OCI-LY1 (cell line): Measurements from ENCODE around the gene CDH23.

Source experiments
- H2AFZ ChIP-seq: fragments of 200-600 bp; sonication (generic), shearing (Covaris generic); 2 replicates; pipeline ENCODE4 v1.6.0; 2014; ENCODE audit warnings: antibody characterized with exemption, mild to moderate bottlenecking, low read length
- H3F3A ChIP-seq: fragments of 200-600 bp; sonication (generic), shearing (Covaris generic); 2 replicates; pipeline ENCODE4 v1.6.0; 2014; ENCODE audit warnings: mild to moderate bottlenecking, antibody characterized with exemption, low read length, moderate library complexity; ENCODE audit not compliant: insufficient read depth
- H3K27ac ChIP-seq: fragments of 200-600 bp; sonication (generic); 2 replicates; pipeline ENCODE4 v1.5.1; 2014; ENCODE audit warnings: low read length, mixed run types, mild to moderate bottlenecking, low read depth; ENCODE audit not compliant: poor library complexity, severe bottlenecking
- H3K27me3 ChIP-seq: fragments of 200-600 bp; sonication (generic); 2 replicates; pipeline ENCODE4 v1.6.0; 2014; ENCODE audit warnings: antibody characterized with exemption, mild to moderate bottlenecking, low read length, moderate library complexity; ENCODE audit not compliant: insufficient read depth
- H3K36me3 ChIP-seq: fragments of 200-600 bp; sonication (generic); 2 replicates; pipeline ENCODE4 v1.6.1; 2014; ENCODE audit warnings: mild to moderate bottlenecking, antibody characterized with exemption, low read length, moderate library complexity, mixed read lengths; ENCODE audit not compliant: insufficient read depth
- H3K4me1 ChIP-seq: fragments of 200-600 bp; sonication (generic); 2 replicates; pipeline ENCODE4 v1.5.1; 2014; ENCODE audit warnings: mild to moderate bottlenecking, low read length, moderate library complexity; ENCODE audit not compliant: insufficient read depth, severe bottlenecking
- H3K4me2 ChIP-seq: fragments of 200-600 bp; sonication (generic), shearing (Covaris generic); 2 replicates; pipeline ENCODE4 v1.6.1; 2014; ENCODE audit warnings: low read length
- H3K4me3 ChIP-seq: fragments of 200-600 bp; sonication (generic); 2 replicates; pipeline ENCODE4 v1.5.1; 2014; ENCODE audit warnings: low read length, low read depth, mild to moderate bottlenecking, mixed read lengths; ENCODE audit not compliant: poor library complexity, severe bottlenecking
- H3K79me2 ChIP-seq: fragments of 200-600 bp; shearing (Covaris generic); 2 replicates; pipeline ENCODE4 v1.6.1; 2016; ENCODE audit warnings: mixed run types, low read length, mixed read lengths; ENCODE audit not compliant: insufficient read depth
- H3K9ac ChIP-seq: fragments of 200-600 bp; sonication (generic), shearing (Covaris generic); 2 replicates; pipeline ENCODE4 v1.6.1; 2014; ENCODE audit warnings: mild to moderate bottlenecking, low read length, mixed read lengths
- H3K9me2 ChIP-seq: fragments of 200-600 bp; sonication (generic), shearing (Covaris generic); 2 replicates; pipeline ENCODE4 v1.6.1; 2014; ENCODE audit warnings: low read depth, mild to moderate bottlenecking, low read length, mixed read lengths
- H3K9me3 ChIP-seq: fragments of 200-600 bp; shearing (Covaris generic); 2 replicates; pipeline ENCODE4 v1.6.1; 2014; ENCODE audit warnings: low read length, mixed read lengths
- H4K20me1 ChIP-seq: fragments of 200-600 bp; sonication (generic), shearing (Covaris generic); 2 replicates; pipeline ENCODE4 v1.6.0; 2016; ENCODE audit warnings: mild to moderate bottlenecking, low read length; ENCODE audit not compliant: insufficient read depth
- EZH2 ChIP-seq: fragments of 200-600 bp; sonication (generic), shearing (Covaris generic); IDR thresholded peaks from 2 replicates; pipeline ENCODE4 v1.8.0; 2017; ENCODE audit warnings: borderline replicate concordance, mixed run types, mild to moderate bottlenecking, antibody characterized with exemption, low read length, moderate library complexity, mixed read lengths
- TF ChIP-seq, protein P1 (sequence below): fragments of 200-600 bp; sonication (generic), shearing (Covaris generic); IDR thresholded peaks from 2 replicates; pipeline ENCODE4 v1.5.1; 2017; ENCODE audit warnings: mild to moderate bottlenecking, antibody characterized with exemption, low read length, moderate library complexity, mixed read lengths

The CDH23 gene

DNA sequence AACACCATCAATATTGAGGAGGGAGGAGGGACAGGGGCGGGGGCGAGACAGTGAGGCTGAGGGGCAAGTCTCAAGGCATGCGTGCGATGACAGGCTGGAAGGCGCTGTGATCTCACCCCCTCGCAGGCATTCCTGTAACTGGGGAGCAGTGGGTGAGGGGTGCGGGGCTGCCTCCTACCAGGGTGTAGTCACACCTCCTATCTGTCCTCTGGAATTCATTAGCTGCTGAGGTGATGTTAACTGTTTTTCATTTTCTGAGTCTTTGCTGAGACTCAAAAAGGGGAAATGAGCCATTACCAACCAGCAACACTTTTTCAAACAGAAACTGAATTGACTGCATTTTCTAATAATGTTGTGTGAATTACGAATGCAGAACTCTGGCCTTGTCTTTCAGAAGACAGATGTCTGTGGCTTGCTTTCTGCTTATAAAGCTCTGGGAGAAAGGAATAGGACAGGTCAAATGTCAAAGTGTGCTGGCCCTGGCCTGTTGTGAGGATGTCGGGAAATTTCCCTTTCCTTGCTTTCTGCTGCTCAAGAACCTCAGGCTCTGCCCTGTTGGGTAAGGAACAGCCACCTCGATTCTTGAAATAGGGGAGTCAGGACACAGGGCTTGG lies 23.7 kb upstream of the CDH23 start:
- Histone ChIP-seq H3F3A (no peaks in the 10 kb centered on the region), H3K4me1 (peaks cover 22% of the 10 kb centered on the region), H4K20me1 (no peaks in the 10 kb centered on the region), H3K9ac (no peak overlapping the region), H3K79me2 (no peaks in the 10 kb centered on the region), H3K4me2 (no peak overlapping the region), H3K9me3 (no peaks in the 10 kb centered on the region), H3K27me3 (no peaks in the 10 kb centered on the region; the same call in 1 of the 2 replicates), H3K9me2 (no peaks in the 10 kb centered on the region), H3K4me3 (no peak overlapping the region), H3K27ac (no peak overlapping the region), H3K36me3 (no peaks in the 10 kb centered on the region), H2AFZ (no peak overlapping the region)
- TF ChIP-seq EZH2: no peak
- TF ChIP-seq, protein P1, sequence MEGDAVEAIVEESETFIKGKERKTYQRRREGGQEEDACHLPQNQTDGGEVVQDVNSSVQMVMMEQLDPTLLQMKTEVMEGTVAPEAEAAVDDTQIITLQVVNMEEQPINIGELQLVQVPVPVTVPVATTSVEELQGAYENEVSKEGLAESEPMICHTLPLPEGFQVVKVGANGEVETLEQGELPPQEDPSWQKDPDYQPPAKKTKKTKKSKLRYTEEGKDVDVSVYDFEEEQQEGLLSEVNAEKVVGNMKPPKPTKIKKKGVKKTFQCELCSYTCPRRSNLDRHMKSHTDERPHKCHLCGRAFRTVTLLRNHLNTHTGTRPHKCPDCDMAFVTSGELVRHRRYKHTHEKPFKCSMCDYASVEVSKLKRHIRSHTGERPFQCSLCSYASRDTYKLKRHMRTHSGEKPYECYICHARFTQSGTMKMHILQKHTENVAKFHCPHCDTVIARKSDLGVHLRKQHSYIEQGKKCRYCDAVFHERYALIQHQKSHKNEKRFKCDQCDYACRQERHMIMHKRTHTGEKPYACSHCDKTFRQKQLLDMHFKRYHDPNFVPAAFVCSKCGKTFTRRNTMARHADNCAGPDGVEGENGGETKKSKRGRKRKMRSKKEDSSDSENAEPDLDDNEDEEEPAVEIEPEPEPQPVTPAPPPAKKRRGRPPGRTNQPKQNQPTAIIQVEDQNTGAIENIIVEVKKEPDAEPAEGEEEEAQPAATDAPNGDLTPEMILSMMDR: no peak

DNA sequence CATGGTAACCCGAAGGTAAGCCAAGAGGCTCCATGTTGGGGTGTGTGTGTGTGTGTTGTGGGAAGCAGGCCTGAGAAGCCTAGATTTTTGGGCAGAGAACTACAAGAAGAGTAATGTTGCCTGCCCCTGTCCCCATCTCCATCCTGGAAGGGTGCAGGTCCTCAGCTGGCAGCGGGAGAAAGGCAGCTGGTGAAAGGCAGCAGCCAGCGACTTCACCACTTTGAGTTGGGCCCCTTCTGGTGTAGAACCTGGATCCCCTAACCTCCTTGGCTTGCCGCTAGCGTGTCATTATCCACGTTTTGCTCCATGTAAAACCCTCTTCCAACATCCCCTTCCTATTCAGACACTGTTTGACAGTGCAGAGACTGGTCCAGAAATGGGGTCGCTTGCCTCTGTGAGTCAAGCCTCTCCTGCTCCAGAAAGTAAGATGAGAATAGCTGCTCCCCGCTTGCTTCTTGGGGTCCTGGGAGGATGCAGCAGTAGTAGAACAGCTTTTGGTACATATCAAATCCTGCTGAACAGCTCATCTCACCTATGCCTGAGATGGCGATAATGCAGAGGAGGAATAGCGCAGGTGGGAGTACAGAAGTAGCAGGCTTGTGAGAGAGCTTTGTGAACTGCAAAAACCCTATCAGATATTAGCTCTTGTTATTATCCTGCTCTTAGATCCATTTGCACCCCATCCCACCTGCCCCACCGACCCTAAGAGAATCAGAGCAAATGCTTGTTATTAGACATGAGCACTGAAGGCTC lies 22.1 kb upstream of the CDH23 start:
- Histone ChIP-seq H3K4me2 (no peak overlapping the region), H4K20me1 (no peaks in the 10 kb centered on the region), H3K9me3 (no peaks in the 10 kb centered on the region), H3K27me3 (peaks cover 4% of the 10 kb centered on the region; the same call in 1 of the 2 replicates), H3K36me3 (no peaks in the 10 kb centered on the region), H3F3A (no peaks in the 10 kb centered on the region), H3K27ac (no peak overlapping the region), H3K9me2 (no peaks in the 10 kb centered on the region), H3K4me3 (no peak overlapping the region), H3K9ac (no peak overlapping the region), H3K79me2 (no peaks in the 10 kb centered on the region), H3K4me1 (peaks cover 22% of the 10 kb centered on the region), H2AFZ (no peak overlapping the region)
- TF ChIP-seq, protein P1: no peak

DNA sequence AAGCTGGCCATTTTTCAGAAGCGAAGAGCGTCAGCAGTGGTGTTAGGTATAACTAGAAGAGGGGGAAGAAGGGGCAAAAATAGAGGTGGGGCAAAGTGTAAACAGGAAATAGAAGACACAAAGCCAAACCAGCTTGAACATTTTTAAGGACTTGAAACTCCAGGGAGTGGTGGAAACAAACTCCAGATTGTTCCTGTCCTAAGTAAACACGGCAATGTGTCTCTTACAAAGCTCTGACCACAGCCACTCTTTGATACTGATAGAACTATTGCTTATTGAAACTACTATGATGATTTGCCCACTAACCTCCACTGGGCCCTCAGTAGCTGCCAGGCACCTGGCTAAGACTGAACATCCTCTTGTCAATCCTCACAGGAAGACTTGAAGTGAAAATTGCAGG lies 20.8 kb upstream of the CDH23 start:
- Histone ChIP-seq H4K20me1 (no peaks in the 10 kb centered on the region), H3K9me2 (no peaks in the 10 kb centered on the region), H3K36me3 (no peaks in the 10 kb centered on the region), H3K4me3 (no peak overlapping the region), H3K9me3 (no peaks in the 10 kb centered on the region), H2AFZ (no peak overlapping the region), H3K9ac (no peak overlapping the region), H3K27me3 (peaks cover 4% of the 10 kb centered on the region; the same call in 1 of the 2 replicates), H3K4me2 (no peak overlapping the region), H3K4me1 (peaks cover 22% of the 10 kb centered on the region), H3F3A (no peaks in the 10 kb centered on the region), H3K79me2 (no peaks in the 10 kb centered on the region), H3K27ac (no peak overlapping the region)
- TF ChIP-seq, protein P1: no peak
- no peak for TF ChIP-seq EZH2
